Activated T-helper 17 cell treated with anti-CD3 and anti-CD28 coated beads, Interleukin-2, amount 50 U/mL, for 72 hours (primary cell): Measurements from ENCODE around the gene LARGE1. TPM values are rescaled to one million over a fixed set of nuclear protein-coding genes. Genes with fewer than 3 reads are reported as not detected.

Source experiments
- ATAC-seq: fragments of 150-1000 bp; cut with Tn5 transposase; replicated peaks from 2 replicates; pipeline ENCODE4 v1.10.0; 2021; ENCODE audit warnings: mild to moderate bottlenecking, moderate library complexity
- H3K27ac Mint-ChIP-seq: one replicate; pipeline ENCODE4 v1.8.0; 2022; ENCODE audit warnings: mixed read lengths
- H3K27me3 Mint-ChIP-seq: one replicate; pipeline ENCODE4 v1.8.0; 2022; ENCODE audit warnings: mixed read lengths
- H3K36me3 Mint-ChIP-seq: one replicate; pipeline ENCODE4 v1.8.0; 2022; ENCODE audit warnings: low read depth, mild to moderate bottlenecking, mixed read lengths
- H3K4me1 Mint-ChIP-seq: one replicate; pipeline ENCODE4 v1.8.0; 2022; ENCODE audit warnings: mixed read lengths
- H3K4me3 Mint-ChIP-seq: one replicate; pipeline ENCODE4 v1.8.0; 2022; ENCODE audit warnings: mild to moderate bottlenecking, mixed read lengths
- H3K9me3 Mint-ChIP-seq: one replicate; pipeline ENCODE4 v1.8.0; 2022; ENCODE audit warnings: mixed read lengths
- total RNA-seq, 2 donors: library from RNA; stranded (reverse); gene quantifications; one replicate each; pipeline ENCODE4 v1.2.3, GENCODE V29; 2022

The LARGE1 gene
- total RNA-seq, 2 donors from 2014 or later = 0.45 to 0.73 TPM

DNA sequence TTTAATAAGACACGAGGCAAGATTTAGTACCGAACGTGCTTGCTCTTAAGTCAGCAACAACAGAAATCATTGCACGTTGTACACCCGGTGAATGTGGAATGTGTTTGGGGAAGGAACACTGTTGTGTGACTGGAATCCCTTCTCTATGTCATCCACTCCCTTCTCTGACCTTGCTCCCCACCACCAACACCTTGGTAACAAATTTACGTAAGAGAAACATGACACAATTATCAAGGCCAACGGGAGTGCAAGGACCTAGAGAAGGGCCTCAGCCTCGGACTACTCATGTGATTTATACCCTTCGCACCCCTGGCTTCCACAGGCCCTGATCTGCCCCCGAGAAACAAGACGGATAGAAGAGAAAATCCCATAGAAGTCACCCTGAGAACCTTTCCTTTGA is 236.2 kb downstream of the LARGE1 start:
- no peak overlapping the region for H3K4me3 Mint-ChIP-seq

DNA sequence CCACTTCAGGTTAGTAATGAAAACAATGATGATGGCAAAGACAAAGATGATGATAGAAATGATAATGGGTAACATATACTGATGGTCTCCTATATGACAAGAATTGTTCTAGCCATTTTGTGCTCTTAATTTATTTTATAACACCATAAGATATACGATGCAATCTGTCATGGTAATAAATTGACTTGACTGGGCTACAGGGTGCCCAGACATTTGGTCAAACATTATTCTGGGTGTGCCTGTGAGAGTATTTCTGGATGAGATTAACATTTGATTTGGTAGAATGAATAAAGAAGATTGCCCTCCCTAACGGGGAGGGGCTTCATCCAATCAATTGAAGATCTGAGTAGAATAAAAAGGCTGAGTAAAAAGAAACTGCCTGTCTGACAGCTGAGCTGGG is 237.3 kb downstream of the LARGE1 start:
- Mint-ChIP-seq H3K27ac (no peak overlapping the region), H3K36me3 (no peaks in the 10 kb centered on the region), H3K9me3 (peaks cover 10% of the 10 kb centered on the region), H3K4me3 (no peak overlapping the region), H3K4me1 (no peaks in the 10 kb centered on the region), H3K27me3 (no peaks in the 10 kb centered on the region)
- ATAC-seq = no peak

More for the DNA sequence above, 236.2 kb downstream of the LARGE1 start:
- no peak for ATAC-seq
- Mint-ChIP-seq H3K4me1 (no peaks in the 10 kb centered on the region), H3K9me3 (peaks cover 11% of the 10 kb centered on the region), H3K27me3 (no peaks in the 10 kb centered on the region), H3K27ac (no peak overlapping the region), H3K36me3 (no peaks in the 10 kb centered on the region)

DNA sequence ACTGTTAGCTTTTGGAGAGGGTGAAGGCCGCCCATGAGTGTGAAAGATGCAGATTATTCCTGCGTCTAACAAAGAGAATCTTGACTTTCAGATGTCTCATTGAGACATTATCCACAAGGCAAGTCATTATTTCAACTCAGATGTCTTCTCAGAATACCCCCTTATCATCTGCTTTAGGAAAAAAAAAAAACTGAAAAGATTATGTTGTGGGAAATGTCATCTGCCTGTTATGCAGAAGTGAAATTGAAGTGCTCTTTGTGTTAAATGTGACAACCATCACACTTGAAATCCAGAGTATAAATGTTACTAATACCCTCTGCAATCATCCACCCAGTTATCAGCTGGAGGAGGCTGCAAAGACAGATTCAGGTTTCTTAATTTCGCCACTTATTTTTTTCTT is 239.6 kb downstream of the LARGE1 start:
- peaks cover 7% of the 10 kb centered on the region for H3K9me3 Mint-ChIP-seq
- no peaks in the 10 kb centered on the region for H3K4me1 Mint-ChIP-seq
- H3K27me3 Mint-ChIP-seq = no peaks in the 10 kb centered on the region
- ATAC-seq = no peak
- no peaks in the 10 kb centered on the region for H3K36me3 Mint-ChIP-seq
- H3K4me3 Mint-ChIP-seq = no peak overlapping the region
- H3K27ac Mint-ChIP-seq = no peak overlapping the region

DNA sequence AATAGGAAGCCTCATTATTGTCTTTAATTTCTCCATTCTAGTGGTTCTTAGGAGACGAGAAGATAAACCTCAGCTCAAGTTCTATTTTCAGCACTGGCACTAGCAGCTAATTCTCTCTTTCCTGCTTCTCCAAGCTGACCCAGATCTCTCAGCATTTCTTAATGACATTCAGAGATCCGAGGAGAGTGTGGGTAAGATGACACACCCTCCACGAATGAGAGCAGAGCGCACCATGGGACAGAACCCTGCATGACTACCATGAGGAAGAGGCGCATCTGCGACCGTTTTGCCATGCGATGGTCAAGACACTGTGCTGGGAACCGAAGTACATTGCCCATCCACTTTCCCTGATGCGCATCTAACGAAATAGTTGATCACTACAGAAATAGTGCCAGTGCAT is 241.8 kb downstream of the LARGE1 start:
- ATAC-seq = no peak
- no peaks in the 10 kb centered on the region for H3K36me3 Mint-ChIP-seq
- no peaks in the 10 kb centered on the region for H3K27me3 Mint-ChIP-seq
- H3K9me3 Mint-ChIP-seq = peaks cover 15% of the 10 kb centered on the region
- H3K4me3 Mint-ChIP-seq = no peak overlapping the region
- H3K27ac Mint-ChIP-seq = no peak overlapping the region
- peaks cover 4% of the 10 kb centered on the region for H3K4me1 Mint-ChIP-seq

DNA sequence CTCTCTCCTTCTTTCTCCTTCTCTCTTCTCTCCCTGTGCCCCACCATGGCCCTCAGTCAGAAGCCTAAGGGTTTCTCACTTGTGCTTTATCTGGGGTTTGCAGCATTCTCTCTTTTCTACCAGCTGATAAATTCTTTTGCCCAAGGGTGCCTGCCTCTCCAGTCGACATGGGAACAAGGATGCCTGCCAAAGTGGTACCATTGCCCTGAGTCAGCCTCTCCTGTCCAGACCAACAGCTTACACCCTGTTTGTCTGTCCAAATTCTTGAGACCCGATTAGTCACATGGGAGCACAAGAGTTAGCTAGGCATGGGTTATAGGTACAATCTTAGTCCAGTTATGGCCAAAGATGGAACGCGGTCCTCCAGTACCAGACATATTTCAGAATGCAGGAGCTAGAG is 242.7 kb downstream of the LARGE1 start:
- Mint-ChIP-seq H3K4me1 (peaks cover 4% of the 10 kb centered on the region), H3K27ac (no peak overlapping the region), H3K4me3 (no peak overlapping the region), H3K9me3 (peaks cover 17% of the 10 kb centered on the region), H3K36me3 (no peaks in the 10 kb centered on the region), H3K27me3 (no peaks in the 10 kb centered on the region)
- no peak for ATAC-seq

DNA sequence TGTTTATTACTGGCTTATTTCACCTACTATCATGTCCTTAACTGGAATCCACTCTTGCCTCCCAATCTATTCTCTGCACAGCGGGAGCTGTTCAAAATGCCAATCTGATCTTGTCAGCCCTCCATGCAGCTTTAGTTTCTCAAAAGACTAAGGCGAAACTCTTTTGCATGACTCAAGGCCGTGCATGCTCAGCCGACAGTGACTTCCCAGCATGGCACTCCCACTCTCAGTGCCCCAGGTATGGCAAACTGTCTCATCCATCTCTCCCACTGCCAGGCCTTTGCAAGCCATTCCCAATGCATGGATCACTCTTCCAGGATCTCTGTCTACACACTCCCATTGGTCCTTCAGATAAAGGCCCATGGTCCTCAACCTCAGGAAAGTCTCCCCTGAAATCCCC is 245.9 kb downstream of the LARGE1 start:
- Mint-ChIP-seq H3K4me3 (no peak overlapping the region), H3K4me1 (peaks cover 4% of the 10 kb centered on the region), H3K27ac (no peak overlapping the region), H3K9me3 (peaks cover 13% of the 10 kb centered on the region), H3K27me3 (no peaks in the 10 kb centered on the region), H3K36me3 (no peaks in the 10 kb centered on the region)
- ATAC-seq = no peak

DNA sequence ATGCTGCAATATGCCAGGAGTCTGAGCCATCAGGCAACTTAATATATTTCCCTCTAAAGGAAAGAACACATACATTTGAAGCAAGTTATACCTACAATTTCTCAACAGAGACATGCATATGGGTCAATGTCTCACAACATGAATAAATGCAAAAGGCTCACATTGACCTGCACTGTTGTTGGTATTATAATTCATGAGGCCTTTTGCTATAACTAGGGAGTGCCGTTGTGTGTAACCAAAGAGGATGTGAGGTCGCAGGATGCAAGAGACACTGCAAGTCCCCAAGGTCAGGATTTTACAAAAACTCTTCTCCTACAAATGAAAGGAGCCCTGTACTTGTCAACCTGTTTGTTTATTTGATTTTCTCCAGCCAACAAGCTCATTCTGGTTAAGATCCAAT is 250.5 kb downstream of the LARGE1 start:
- Mint-ChIP-seq H3K4me3 (no peak overlapping the region), H3K27me3 (no peaks in the 10 kb centered on the region), H3K9me3 (peaks cover 16% of the 10 kb centered on the region), H3K27ac (no peak overlapping the region), H3K4me1 (peaks cover 4% of the 10 kb centered on the region), H3K36me3 (no peaks in the 10 kb centered on the region)
- no peak for ATAC-seq

DNA sequence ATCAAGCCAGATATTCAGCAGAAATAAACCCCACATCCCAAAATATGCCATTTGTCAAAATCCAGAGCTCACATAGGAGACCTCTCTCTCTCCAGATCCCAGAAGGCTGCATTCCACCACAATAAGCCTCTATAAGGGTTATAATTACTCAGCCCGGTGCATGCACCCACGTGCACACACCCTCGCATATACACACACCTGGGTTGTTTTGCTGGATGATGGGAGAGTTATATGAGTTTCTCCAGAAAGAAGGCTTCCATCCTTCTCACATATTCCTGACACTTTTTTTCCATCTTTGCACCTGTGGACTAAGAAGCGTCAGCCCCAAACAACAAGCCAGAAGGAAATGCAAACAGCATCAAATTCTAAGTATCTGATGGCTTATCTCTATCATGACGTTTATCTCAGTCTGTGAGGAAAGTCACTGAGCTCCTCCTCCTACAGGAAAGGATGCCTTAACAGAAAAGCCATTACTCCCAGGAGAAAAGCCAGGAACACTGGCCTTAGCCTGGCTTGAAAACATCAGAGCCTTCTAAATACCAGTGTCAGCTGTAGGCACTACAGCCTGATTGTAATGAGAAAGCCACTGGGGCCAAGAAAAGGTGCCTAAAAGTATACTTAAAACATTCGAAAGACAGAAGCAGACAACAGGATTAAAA is 253.2 kb downstream of the LARGE1 start:
- Mint-ChIP-seq H3K9me3 (peaks cover 18% of the 10 kb centered on the region), H3K4me3 (no peak overlapping the region), H3K27me3 (no peaks in the 10 kb centered on the region), H3K36me3 (no peaks in the 10 kb centered on the region), H3K4me1 (no peaks in the 10 kb centered on the region), H3K27ac (no peak overlapping the region)
- no peak for ATAC-seq

DNA sequence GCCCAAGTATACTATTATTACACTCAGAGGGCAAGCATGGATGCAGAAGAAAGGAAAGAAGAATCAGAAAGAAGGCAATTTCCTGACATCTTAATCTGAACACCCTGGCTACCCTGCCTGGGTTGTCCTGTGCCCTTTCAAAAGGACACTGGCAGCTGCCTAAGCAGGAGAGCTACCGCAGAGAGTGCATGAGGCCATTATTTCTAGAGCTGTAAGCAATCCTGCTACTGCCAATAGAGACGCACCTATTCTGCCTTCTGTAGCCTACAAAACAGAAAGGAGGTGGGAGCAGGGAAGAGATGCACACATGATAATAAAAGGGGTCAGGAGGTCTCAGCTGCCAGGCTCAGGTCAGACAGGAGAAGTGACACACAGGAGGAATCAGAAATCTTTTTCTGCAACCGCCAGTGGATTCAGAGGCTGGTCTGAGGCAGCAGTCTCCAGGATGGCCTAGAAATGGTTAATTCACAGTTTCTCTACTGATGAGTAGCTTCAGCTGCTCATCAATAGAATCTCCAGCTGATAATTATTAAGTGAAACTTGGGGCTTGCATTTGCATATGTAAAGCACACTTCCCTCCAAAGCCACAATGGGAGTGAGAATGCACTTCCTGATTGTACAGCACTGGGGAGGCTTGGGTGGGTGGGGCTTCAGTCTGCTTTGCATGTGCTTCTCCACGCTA is 253.9 kb downstream of the LARGE1 start:
- H3K27ac Mint-ChIP-seq = no peak overlapping the region

DNA sequence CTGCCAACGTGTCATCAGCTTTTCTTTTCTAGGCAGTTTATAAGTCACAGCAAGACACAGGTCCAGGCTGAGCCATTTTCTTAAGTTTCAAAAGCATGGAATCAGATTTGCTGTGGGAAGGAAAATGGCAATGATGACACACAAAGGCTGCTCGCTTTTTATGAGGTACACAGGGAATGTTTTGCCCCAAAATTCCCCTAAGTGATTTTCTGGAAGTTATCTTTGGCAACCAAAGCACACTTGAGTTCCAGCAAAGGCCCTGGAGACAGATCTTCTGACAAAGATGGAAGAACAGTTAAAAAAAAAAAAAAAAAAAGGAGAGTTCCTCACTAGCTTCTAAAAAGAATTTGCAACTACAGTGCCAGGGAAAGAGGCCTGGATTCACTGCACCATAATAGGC is 260.8 kb downstream of the LARGE1 start:
- H3K27me3 Mint-ChIP-seq = no peaks in the 10 kb centered on the region
- H3K27ac Mint-ChIP-seq = no peak overlapping the region
- no peak overlapping the region for H3K4me3 Mint-ChIP-seq
- no peaks in the 10 kb centered on the region for H3K4me1 Mint-ChIP-seq
- H3K36me3 Mint-ChIP-seq = no peaks in the 10 kb centered on the region
- ATAC-seq = no peak
- peaks cover 21% of the 10 kb centered on the region for H3K9me3 Mint-ChIP-seq

More for the DNA sequence above, 253.9 kb downstream of the LARGE1 start:
- Mint-ChIP-seq H3K9me3 (peaks cover 18% of the 10 kb centered on the region), H3K4me1 (no peaks in the 10 kb centered on the region), H3K36me3 (no peaks in the 10 kb centered on the region), H3K27me3 (no peaks in the 10 kb centered on the region), H3K4me3 (no peak overlapping the region)
- no peak for ATAC-seq

DNA sequence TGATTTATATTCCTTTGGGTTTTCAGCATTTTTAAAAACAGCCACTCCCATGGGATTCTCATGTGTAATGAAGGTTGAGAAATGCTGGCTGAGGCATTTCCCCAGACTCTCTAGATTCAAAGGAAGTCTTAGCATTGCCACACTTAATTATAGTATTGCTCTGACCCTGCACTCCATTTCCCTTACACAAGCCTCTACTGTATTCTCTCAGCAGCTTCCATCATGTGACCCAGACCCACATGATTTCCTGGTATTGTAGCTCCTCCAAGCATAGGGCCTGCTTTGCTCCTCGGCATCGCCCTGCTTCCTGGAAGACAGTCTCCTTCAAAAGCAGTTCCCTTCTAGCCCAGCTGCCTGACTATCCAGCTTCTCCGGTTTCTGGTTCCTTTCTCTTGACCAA is 261.5 kb downstream of the LARGE1 start:
- no peak for ATAC-seq
- Mint-ChIP-seq H3K27me3 (no peaks in the 10 kb centered on the region), H3K4me1 (no peaks in the 10 kb centered on the region), H3K36me3 (no peaks in the 10 kb centered on the region), H3K4me3 (no peak overlapping the region), H3K9me3 (peaks cover 19% of the 10 kb centered on the region), H3K27ac (no peak overlapping the region)

DNA sequence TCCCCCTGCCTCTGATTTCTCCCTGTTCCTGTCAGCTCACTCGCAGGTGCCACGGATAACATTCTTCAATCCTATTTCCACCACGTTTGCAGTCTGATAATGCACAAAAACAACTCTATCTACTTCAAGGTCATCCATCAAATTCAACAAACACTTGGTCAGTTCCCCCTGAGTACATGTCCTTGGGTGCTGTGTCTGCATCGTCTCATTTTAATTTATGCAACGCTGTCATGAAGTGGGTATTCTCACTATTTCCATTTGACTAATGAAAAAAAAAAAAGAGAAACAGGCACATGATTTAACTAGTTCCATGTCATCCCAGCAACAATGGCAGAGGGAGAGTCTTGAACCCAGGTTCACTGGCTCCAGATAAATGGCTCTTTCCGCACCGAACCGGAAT is 262.6 kb downstream of the LARGE1 start:
- no peak for ATAC-seq
- H3K4me1 Mint-ChIP-seq = no peaks in the 10 kb centered on the region
- no peaks in the 10 kb centered on the region for H3K36me3 Mint-ChIP-seq
- peaks cover 15% of the 10 kb centered on the region for H3K9me3 Mint-ChIP-seq
- H3K27ac Mint-ChIP-seq = no peak overlapping the region
- H3K27me3 Mint-ChIP-seq = no peaks in the 10 kb centered on the region
- H3K4me3 Mint-ChIP-seq = no peak overlapping the region

DNA sequence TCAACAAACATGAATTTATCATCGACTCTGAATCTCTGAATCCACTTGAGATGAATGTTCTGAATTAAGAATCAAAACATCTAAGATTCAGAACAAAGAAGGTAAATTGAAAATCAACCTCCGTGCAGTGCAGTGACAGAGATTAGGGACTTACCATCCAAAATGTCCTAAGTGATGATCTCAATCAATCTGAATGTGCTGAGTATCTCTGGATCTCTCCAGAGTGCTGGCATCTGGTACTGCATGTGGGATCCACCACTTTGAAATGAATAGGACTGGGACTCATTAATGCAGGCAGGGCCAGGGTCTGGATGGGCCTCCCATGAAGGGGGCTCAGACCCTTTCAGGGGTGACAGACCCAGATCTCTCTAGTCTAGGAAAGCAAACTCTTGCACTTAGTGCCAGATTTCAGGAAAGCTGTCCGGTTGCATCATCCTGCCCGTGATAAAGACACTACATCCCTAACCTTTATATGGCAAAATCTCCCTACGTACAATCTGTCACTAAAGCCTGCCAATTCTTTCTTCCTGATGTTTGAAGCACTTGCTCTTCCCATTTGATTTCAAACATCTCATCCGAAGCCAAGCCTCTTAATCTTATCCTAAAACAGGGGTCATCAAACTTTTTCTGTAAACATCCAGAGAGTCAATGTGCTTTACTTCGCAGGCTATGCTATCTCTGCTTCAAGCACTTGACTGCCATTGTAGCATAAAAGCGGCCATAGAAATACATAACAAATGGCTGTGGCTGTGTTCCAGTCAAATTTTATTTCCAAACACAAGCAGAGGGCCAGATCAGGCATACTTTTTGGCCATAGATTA is 263.3 kb downstream of the LARGE1 start:
- no peaks in the 10 kb centered on the region for H3K36me3 Mint-ChIP-seq
- ATAC-seq = no peak
- no peaks in the 10 kb centered on the region for H3K27me3 Mint-ChIP-seq
- H3K9me3 Mint-ChIP-seq = peaks cover 10% of the 10 kb centered on the region
- no peak overlapping the region for H3K4me3 Mint-ChIP-seq
- no peaks in the 10 kb centered on the region for H3K4me1 Mint-ChIP-seq
- no peak overlapping the region for H3K27ac Mint-ChIP-seq

DNA sequence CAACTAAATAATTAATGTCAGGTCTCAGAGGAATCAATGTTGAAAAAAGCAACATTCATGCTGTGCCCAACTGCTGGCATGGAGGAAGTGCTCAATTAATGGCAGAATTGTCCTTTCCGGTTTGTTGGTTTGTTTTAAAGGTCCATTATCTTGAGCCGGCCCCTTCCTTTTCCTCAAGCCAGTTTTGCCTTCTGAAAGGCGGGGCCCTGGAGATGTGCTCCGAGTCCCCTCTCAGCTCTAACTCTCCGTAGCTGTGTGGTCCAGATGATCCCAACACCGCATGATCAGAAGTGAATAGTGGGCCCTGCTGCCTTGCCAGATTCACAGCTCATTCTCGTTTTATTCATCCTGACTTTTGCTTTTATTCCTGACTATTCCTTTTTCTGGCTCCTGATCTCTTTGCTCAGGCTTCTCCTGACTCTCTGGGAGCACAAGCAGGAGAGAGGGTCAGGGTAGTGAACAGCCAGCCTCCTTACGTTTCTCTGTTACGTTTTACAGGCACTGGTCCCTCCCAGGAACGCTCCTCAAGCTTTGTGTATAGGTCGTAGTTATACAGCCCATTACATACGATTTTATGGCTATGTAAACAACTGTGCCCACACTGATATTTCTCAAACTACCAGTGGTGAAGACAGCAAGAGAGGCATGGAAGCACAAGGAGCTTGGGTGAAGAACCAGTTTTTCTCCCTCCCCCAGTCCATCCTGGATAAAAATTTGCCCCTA is 265.9 kb downstream of the LARGE1 start:
- no peaks in the 10 kb centered on the region for H3K4me1 Mint-ChIP-seq
- H3K27me3 Mint-ChIP-seq = no peaks in the 10 kb centered on the region
- H3K27ac Mint-ChIP-seq = no peak overlapping the region
- no peak for ATAC-seq
- peaks cover 10% of the 10 kb centered on the region for H3K9me3 Mint-ChIP-seq
- no peaks in the 10 kb centered on the region for H3K36me3 Mint-ChIP-seq
- no peak overlapping the region for H3K4me3 Mint-ChIP-seq
